ENCODE measurements around the gene BCAS3.

BCAS3 gene

DNA sequence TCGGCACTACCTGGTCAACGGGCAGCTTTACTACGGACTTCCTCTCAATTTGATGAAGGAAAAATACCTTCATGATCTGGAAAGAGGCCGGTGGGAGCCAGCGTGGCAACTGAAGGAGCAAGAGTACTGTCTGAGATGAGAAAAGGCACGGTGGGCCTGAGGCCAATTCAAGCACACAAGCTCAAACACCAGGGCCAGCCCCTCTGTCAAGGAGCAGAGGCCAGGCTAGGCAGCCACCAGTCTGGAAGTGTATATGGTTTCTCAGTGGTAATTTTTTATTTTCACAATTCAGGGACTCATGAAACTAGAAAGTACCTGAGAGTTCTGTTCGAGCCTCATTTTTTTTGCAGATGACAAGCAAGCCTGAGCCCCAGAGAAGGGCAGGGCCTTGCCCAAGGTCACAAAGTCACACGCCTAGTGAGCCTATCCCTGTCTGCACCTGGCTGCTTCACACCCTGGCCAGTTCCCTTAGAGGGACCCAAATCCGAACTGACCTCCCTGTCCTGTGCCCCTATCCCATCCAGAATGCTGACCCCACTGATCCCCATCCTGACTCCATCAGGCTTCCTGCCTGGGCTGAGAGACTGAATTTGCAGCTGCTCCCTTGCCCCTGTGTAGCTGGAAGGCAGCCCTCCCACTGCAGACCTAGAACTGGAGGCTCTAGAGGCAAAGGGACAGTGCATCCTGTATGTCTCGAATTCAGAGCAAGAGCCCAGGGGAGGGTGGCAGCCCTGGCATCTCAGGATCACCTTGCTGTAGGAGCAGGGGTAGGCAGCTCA, 717.2 kb downstream of the BCAS3 start:
- no peak for DNase-seq

DNA sequence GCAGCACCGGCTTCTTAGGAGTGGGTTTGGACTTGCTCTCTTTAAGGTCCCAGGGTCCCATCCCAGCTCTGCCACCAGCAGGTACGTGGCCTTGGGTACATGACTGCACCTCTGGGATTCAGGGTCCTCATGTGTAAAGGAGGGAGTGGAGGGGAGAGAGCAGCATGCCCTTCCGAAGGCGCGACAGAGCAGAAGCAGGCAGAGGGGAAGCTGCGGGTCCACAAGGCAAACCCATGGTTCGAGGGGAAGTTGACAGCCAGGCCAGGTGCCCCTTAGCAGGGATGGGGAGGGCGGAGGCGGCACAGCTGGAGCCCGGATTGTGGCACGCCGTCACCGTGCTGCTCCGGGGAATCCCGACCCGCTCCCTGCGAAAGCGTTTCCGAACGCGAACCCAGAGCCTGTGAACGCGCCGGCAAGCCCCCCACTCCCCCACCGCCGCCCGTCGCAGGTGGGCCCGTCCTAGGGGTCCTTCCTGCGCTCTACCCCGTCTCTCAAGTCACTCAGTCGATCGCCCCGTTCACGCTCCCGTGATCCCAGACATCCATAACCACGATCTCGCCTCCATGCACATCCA, 717.8 kb downstream of the BCAS3 start:
- DNase-seq = no peak

DNA sequence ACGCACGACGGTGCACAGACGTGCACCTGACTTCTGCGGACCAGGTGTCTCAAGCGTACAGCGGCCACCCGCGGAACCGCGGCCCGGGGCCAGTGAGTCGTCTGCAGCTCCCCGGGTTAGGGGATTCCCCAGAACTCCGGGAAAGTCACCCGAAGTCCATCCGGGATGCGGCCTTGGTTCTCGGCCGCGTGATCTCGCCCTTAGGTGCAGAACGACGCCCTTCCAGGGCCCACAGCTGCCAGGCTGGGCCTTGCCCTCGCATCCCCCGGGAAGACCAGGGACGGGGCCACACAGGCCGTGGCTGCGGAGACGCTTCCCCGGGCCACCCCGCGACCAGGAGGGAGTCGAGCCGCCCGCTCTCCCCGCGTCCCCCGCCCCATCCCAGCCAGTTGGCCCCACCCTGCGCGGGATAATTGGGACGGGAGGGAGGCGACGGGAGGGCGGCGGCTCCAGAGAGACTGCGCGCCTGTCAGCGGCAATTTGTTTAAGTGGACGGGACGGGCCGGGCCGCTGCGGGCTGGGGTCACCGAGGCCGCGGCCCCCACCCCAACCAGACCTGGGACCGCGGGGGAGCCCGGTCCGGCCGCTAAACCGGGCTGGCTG, 718.4 kb downstream of the BCAS3 start:
- no peak for DNase-seq

GRCh38 chr17:61396586-61397085, 719.0 kb downstream of the BCAS3 start:
- DNase-seq = no peak

DNA sequence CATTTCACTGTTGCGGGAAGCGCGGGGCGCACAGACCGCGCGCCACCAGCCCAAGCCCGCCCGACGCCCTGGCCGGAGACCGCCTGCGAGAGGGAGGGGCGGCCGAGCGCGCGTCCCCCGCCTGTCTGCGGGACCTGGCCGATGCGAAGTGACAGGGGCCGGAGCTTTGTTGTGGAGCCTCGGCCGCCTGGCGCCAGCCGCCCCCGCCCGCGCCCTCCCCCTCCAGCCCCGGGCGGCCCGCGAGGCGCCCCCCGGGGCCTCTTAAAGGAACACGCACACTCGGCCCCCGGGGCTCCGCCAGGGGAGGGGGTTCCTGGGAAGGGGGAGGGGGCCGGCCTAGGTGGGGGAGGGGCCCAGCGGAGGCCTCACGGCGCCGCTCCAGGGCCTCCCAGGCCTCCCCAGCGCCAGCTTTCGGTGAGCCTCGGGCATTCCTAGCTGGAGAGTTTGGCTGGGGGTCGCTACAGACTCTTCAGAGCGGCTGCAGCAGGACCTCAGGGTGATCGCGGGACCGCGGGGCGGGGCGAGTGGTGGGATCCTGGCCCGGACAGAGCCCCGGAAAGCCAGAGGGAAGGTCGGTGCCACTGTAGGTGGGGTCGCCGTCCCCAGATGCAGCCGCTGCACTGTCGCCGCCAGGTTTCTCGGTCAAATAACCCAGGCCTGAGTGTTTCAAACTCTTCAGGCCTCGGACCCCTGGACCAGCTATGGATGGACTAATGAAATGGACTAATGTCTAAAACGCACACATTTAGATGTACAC, 719.6 kb downstream of the BCAS3 start:
- no peak for DNase-seq

GRCh38 chr17:61398721-61399130, 721.1 kb downstream of the BCAS3 start:
- DNase-seq = no peak

DNA sequence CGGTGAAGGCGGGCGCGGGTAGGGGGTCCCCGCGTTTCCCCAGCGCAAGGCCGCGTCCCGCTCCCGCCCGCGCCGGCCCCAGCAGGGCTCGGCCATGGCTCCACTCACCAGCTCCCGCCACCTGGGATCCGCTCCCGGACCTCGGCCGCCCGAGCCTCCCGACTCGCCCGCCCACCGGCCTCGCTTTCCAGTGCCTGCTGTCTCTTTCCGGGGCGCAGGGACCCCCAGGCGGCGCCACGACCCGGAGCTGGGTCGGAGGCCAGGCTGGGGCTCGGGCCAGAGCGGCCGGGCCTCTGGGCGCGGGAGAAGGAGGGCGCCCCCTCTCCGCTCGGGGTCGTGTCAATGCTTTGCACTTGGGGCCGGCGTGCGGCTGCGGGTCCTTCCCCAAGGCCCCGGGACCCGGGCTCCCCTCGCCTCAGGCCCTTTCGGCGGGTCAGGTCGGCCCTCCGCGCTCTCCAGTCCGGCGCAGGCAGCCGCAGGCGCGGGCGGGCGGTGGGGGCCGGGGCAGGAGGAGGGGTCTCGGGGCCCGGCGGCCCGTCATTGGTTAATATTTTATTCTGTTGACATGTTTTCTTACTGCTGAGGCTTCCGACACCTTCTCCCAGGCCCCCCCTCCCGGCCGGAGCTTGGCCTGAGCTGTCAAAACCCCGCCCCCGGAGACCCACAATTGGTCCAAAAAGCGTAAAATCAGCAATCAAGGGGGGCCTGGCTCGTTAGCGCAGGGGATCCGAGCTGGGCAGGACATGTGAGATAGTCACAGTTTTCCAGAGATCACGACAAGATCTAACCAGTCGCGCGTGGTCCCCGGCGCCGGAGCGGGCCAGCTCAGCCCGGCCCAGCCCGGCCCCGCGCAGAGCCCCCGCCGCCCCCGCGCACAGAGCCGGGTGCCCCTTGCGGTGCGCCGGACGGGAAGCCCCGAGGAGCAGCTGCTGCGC, 721.7 kb downstream of the BCAS3 start, which contains the start of gene TBX2:
Gene TBX2 (plus strand): TSS at position 713 of the 935 bp plus-strand sequence. CDS start 334 bp downstream, outside the sequence.
- DNase-seq = peak; percentile 99

DNA sequence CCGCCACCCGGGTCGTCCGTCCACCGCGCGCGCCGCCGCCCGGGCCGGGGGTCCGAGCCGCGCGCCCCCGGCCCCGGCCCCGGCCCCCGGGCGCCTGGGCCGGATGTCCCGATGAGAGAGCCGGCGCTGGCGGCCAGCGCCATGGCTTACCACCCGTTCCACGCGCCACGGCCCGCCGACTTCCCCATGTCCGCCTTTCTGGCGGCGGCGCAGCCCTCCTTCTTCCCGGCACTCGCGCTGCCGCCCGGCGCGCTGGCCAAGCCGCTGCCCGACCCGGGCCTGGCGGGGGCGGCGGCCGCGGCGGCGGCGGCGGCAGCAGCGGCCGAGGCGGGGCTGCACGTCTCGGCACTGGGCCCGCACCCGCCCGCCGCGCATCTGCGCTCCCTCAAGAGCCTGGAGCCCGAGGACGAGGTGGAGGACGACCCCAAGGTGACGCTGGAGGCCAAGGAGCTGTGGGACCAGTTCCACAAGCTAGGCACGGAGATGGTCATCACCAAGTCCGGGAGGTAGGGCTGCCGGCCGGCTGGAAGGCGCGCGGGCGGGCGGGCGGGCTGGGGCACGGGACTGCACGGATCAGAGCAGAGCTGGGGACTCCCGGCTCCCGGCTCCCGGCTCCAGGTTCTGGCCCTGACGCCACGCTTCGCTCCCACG, 722.5 kb downstream of the BCAS3 start:
- DNase-seq = peak; percentile 77

- no peak for DNase-seq
Measured at GRCh38 chr17:61400717-61401388, 723.2 kb downstream of the BCAS3 start.

DNA sequence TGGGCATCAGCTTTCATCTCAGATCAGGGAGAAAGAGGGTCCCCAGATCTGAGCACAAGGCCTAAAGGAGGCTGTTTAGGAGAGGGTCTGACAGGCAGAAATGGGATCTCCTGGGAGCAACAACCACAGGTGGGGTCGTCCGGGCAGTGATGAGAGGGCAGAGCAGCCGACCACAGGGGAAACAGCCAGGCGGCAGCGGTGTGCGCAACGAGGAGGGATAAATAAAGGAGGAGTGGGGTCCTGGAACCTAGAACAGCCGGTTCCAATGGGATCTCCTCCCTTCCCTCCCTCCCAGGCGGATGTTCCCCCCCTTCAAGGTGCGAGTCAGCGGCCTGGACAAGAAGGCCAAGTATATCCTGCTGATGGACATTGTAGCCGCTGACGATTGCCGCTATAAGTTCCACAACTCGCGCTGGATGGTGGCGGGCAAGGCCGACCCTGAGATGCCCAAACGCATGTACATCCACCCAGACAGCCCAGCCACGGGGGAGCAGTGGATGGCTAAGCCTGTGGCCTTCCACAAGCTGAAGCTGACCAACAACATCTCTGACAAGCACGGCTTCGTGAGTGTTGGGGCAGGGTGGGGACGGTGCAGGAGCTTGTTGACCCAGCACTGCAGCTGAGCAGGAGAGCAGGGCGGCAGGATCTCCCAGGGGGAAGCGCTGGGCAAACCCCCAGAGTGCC, 723.9 kb downstream of the BCAS3 start:
- no peak for DNase-seq

DNA sequence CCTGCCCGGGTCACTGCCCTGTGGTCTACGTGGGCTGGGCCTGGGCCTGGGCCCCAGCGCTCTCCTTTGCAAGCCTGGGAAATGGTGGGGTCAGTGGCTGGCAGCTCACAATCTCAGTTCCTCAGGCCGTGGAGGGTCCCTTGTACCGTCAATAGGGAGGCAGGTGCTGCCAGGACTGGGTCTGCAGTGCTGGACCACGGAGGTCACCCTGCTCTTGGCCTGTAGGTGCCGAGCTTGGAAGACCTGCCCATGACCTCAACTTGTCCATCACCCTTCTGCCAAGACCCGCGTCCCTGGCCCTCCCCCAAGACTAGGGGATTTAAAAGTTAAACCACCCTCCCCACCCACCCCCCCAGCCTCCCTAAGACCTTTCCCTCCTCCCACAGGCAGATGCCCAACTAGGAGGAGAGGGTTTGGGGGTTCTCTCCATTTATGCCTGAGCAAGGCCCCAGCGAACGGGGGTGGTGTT, 724.5 kb downstream of the BCAS3 start:
- no peak for DNase-seq

DNA sequence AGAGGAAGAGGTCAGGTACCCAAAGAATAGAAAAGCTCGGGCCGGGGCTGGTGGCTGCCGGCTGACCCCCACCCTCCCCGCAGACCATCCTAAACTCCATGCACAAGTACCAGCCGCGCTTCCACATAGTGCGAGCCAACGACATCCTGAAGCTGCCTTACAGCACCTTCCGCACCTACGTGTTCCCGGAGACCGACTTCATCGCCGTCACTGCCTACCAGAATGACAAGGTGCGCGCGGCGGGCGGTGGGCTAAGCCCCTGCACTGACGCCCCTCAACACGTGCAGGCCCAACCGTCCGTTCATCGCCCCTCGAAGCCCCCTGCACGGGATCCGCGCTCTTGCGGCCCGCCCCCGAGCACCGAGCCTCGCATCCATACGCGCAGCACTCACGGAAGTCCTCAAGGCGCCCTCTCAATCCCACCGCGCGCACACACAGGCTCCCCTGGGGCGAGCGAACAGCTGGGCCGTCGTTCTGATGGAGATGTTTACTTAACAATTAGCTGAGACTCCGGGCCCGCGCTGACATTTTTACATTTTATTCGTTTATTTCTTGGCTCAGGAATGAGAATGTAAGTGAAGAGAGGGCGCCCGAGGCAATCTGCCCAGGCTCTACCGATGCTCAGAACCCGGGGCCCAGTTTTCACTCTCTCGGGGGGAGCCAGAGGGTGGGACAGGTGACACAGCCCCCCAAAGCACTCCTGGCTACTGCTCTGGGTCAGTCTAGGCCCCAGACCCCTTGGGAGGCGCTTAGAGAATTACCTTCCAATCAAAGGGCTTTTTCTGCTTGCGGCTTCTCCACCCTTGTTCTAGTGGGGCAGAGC, 725.5 kb downstream of the BCAS3 start:
- DNase-seq = no peak

DNA sequence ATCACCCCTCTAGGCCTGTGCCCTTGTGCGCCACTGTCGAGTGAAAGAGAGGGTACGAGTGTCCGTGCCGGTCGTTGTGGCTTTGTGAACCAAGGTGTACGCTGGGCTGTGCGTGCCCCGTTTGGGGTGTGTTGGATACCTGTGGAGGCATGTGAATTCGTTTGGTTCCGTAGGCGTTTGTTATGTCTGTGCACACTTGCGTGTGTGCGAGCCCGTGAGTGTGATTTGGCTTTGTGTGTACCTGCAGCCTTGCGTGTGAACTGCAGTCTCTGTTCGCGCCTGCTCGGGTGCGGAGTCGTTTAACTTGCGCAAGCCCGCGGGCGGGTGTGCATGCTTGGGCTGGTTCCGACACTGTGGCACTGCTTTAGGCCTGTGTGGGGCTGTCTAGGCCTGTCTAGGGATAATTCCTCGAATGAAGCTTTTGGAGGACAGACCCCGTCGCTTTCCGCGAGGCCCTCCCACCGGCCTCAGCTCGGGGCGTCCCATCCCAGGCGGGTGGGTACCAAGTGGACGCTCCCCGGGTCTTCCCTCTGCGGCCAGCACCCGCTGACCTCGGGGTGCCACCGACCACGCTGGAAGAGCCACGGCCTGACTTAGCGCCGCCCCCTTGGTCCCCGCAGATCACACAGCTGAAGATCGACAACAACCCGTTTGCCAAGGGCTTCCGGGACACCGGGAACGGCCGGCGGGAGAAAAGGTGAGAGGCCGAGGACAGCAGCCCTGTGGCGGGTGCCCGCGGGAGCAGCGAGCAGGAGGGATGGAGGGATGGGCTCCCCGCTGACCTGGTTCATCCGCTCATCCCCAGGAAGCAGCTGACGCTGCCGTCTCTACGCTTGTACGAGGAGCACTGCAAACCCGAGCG, 726.4 kb downstream of the BCAS3 start:
- no peak for DNase-seq

DNA sequence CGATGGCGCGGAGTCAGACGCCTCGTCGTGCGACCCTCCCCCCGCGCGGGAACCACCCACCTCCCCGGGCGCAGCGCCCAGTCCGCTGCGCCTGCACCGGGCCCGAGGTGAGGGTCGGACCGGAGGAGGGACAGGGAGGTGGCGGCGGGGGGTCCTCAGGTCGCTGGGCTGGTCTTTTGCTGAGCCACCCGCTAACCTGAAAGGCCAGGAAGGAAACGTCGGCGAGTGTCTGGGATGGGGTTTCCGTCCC, 726.9 kb downstream of the BCAS3 start:
- DNase-seq = peak; percentile 20

DNA sequence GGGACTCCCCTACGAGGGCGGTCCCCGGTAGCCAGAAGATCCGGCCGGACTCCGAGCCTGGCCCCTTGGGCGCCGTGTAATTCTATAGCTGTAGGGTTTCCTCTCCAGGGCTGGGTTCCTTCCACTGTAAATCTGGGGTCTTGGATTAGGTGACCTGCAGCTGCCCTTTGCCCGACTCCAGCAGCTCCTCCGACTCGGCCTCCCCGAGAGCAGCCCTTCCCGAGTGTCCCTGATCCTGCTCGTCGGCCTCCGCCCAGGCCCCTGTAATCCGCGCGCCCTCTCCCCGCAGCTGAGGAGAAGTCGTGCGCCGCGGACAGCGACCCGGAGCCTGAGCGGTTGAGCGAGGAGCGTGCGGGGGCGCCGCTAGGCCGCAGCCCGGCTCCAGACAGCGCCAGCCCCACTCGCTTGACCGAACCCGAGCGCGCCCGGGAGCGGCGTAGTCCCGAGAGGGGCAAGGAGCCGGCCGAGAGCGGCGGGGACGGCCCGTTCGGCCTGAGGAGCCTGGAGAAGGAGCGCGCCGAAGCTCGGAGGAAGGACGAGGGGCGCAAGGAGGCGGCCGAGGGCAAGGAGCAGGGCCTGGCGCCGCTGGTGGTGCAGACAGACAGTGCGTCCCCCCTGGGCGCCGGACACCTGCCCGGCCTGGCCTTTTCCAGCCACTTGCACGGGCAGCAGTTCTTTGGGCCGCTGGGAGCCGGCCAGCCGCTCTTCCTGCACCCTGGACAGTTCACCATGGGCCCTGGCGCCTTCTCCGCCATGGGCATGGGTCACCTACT, 727.4 kb downstream of the BCAS3 start:
- DNase-seq = peak; percentile 7

DNA sequence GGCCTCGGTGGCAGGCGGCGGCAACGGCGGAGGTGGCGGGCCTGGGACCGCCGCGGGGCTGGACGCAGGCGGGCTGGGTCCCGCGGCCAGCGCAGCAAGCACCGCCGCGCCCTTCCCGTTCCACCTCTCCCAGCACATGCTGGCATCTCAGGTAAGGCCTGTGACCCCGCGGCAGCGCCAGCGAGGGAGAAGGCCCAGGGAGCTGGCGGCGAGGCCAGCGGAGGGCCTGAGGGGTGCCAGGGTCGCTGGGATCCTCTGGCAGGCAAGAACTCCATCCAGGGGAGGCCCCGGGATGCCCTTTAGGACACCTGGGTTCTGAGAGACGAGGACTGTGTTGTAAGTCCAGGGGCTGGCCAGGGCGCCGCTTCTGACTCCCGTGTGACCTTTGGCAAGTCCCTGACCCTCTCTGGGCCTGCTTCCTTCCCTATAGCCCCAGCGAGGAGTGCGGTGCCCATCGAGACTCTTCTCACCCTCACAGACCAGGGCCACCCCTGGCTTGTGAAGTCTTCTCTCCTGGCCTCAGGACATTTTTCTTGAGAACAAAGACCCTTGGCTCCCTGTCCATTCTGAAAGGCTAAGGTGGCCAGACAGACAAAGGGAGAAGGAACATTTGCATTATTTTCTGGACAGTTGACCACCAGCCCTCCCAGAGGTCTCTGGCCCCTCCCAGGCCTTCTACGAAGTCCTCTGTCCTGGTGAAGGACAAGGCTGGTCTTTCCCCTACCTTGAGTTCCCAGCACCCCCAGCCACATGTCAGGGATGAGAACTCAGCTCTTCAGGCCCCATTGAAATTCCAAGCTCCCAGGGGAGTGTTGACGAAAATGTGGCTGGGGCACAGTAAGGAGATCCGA, 728.3 kb downstream of the BCAS3 start:
- peak; percentile 14 for DNase-seq

- DNase-seq = no peak
Measured at GRCh38 chr17:61406537-61406845, 728.8 kb downstream of the BCAS3 start.

Data from 8988T (cell line).